Panc1 (cell line): ENCODE results near the gene FRMD4A.

ENCODE experiments used
- POLR2AphosphoS5 ChIP-seq: IDR thresholded peaks from 2 replicates; pipeline ENCODE4 v1.6.1; 2012; ENCODE audit warnings: mild to moderate bottlenecking, low read depth, low read length, moderate library complexity
- SIN3A ChIP-seq: IDR thresholded peaks from 2 replicates; pipeline ENCODE4 v1.6.1; 2012; ENCODE audit warnings: low read depth, mild to moderate bottlenecking, low read length, moderate library complexity, borderline replicate concordance; ENCODE audit not compliant: insufficient read depth
- TCF7L2 ChIP-seq: IDR thresholded peaks from 2 replicates; pipeline ENCODE4 v1.6.1; 2011; ENCODE audit warnings: mild to moderate bottlenecking, low read depth, low read length, inconsistent platforms
- TF ChIP-seq, protein P1 (sequence below): fragments of 450-650 bp; IDR thresholded peaks from 2 replicates; pipeline ENCODE4 v1.5.1; 2017; ENCODE audit warnings: mild to moderate bottlenecking

GRCh38 chr10:13717936-13718772, 612.6 kb downstream of the FRMD4A start:
- TF ChIP-seq, protein P1, sequence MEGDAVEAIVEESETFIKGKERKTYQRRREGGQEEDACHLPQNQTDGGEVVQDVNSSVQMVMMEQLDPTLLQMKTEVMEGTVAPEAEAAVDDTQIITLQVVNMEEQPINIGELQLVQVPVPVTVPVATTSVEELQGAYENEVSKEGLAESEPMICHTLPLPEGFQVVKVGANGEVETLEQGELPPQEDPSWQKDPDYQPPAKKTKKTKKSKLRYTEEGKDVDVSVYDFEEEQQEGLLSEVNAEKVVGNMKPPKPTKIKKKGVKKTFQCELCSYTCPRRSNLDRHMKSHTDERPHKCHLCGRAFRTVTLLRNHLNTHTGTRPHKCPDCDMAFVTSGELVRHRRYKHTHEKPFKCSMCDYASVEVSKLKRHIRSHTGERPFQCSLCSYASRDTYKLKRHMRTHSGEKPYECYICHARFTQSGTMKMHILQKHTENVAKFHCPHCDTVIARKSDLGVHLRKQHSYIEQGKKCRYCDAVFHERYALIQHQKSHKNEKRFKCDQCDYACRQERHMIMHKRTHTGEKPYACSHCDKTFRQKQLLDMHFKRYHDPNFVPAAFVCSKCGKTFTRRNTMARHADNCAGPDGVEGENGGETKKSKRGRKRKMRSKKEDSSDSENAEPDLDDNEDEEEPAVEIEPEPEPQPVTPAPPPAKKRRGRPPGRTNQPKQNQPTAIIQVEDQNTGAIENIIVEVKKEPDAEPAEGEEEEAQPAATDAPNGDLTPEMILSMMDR = no peak
- TF ChIP-seq POLR2AphosphoS5 (no peak), SIN3A (no peak), TCF7L2 (no peak)
